ENCODE measurements around the gene GINS1.

GRCh38 chr20:25424536-25424935, 17.1 kb downstream of the GINS1 start:
- no peak for TF ChIP-seq CTCF (IDR thresholded peaks at IDR 0.05)
- TF ChIP-seq POLR2A (IDR thresholded peaks at IDR 0.05): no peak
